Aorta (tissue), 5 donors: Measurements from ENCODE around the gene CD99L2. TPM values are rescaled to one million over a fixed set of nuclear protein-coding genes. Genes with fewer than 3 reads are reported as not detected.

Source experiments
- ATAC-seq: fragments of 200-7000 bp; cut with Tn5 transposase; one replicate; pipeline ENCODE4 v1.9.1; 2022; ENCODE audit warnings: moderate library complexity; ENCODE audit not compliant: low FRiP score
- DNase-seq, 2 donors: peaks; one replicate each; pipeline ENCODE4 v3.0.0-alpha.2; 2020
- H3K27ac ChIP-seq, 2 donors: one replicate each; pipeline ENCODE4 v1.5.1; 2013; ENCODE audit warnings: low read length in 2 of 2, mild to moderate bottlenecking in 2 of 2, moderate library complexity in 2 of 2, control low read depth in 1 of 2, inconsistent platforms in 1 of 2, low read depth in 1 of 2
- H3K27me3 ChIP-seq, 2 donors: one replicate each; pipeline ENCODE4 v1.6.1; 2013; ENCODE audit warnings: control low read depth in 1 of 2, low read length in 1 of 2, mild to moderate bottlenecking in 1 of 2, moderate library complexity in 1 of 2; ENCODE audit not compliant: insufficient read depth in 2 of 2, control insufficient read depth in 1 of 2
- H3K36me3 ChIP-seq, 2 donors: one replicate each; pipeline ENCODE4 v1.6.1; 2013; ENCODE audit warnings: control low read depth in 1 of 2, low read length in 1 of 2, mild to moderate bottlenecking in 1 of 2; ENCODE audit not compliant: insufficient read depth in 2 of 2, control insufficient read depth in 1 of 2
- H3K4me1 ChIP-seq, 2 donors: one replicate each; pipeline ENCODE4 v1.6.1; 2013; ENCODE audit warnings: low read length in 2 of 2, control low read depth in 1 of 2, mild to moderate bottlenecking in 1 of 2, moderate library complexity in 1 of 2; ENCODE audit not compliant: insufficient read depth in 2 of 2, control insufficient read depth in 1 of 2
- H3K4me3 ChIP-seq, 2 donors: one replicate each; pipeline ENCODE4 v1.5.1; 2013; ENCODE audit warnings: low read length in 2 of 2, control low read depth in 1 of 2, mild to moderate bottlenecking in 1 of 2
- H3K9me3 ChIP-seq: one replicate; pipeline ENCODE4 v1.6.1; 2013; ENCODE audit warnings: mild to moderate bottlenecking, low read length; ENCODE audit not compliant: control insufficient read depth
- WGBS, 2 donors: extraction: QIAGEN DNeasy Blood & Tissue Kit; methylation state at CpG; one replicate each; pipeline ENCODE4 v1.1.7; 2013; 5-methylcytosine and 5-hydroxymethylcytosine counted together
- intact Hi-C, 2 donors: fragments of 100-400 bp; cut with DNase I; formaldehyde crosslinking; loops; one replicate each; pipeline versions ENCODE4 v1.14.2 to v1.15.0; 2022
- polyA plus RNA-seq, 2 donors: library from polyadenylated mRNA; stranded (reverse); fragments of 200-250 nt; gene quantifications; one replicate each; pipeline ENCODE4 v1.2.3, GENCODE V29; 2013
- total RNA-seq, 2 donors: library from RNA; stranded (reverse); fragmentation: NEBNext Ultra II Directional; extraction: Animal tissue kit (Norgen Biotek cat#: 25700); gene quantifications; one replicate each; pipeline ENCODE4 v1.2.1, GENCODE V29; 2021
- donor health status: healthy with polysubstance abuse.
- donor health status: Bipolar disorder and iron deficiency.
- donor health status: DM: no; HTN: no; CAD: no.
- donor health status: DM: no; HTN: no; CAD: no.
- donor health status: DM: yes; HTN: yes; CAD: no.

Gene CD99L2
- total and polyA plus RNA-seq, 4 donors: 22.9 to 56.2 (median 47.6) TPM

DNA sequence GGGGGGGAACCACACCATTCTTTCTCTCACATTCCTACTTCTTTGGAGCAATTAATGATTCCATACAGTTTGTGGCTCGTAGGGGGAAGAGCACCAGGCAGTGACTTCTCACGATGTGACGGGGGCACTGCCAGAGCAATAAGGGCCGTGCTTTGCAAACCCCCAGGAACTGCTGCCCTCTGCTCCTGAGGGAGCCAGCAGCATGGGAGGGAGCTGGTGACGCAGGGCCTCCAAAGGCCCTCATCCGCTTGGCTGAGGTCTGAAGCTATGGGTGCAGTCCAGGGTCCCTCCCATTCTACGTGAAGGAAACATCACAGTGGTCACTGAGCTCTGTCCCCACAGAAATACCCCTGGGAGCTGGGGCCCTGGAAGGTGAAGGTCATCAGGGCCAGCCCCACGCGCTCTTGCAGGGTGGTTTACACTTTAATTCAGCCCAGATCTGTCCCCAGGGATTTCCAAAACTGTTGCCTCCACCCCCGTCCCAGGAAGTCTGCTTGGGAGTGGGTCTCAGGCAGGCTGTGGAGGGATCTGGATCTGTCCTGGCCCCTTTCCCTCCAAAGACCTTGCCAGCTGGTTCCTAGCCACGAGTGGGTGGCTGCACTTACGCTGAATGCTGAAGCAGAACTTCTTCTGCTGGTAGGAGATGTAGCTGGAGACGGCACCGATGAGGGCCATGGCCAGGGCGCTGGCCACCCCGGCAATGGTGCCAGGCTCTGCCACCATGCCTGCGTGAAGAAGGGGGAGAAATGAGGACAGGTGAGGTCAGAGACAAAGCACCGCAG lies 122.7 kb downstream of the CD99L2 start:
- DNase-seq (no peak), ATAC-seq (no peak)
- Histone ChIP-seq H3K9me3 (no peaks in the 10 kb centered on the region), H3K27ac (no peak overlapping the region), H3K4me3 (no peak overlapping the region), H3K36me3 (no peaks in the 10 kb centered on the region), H3K4me1 (no peaks in the 10 kb centered on the region), H3K27me3 (no peaks in the 10 kb centered on the region)
- 65% methylated on average over 18 of the region's 18 CpGs for WGBS, 2 donors
- intact Hi-C loops: loop anchor here in 1 of 2 donors (10.0 kb wide), 1 partner anchor 209 kb away; the partner anchor contains the start of gene HMGB3

DNA sequence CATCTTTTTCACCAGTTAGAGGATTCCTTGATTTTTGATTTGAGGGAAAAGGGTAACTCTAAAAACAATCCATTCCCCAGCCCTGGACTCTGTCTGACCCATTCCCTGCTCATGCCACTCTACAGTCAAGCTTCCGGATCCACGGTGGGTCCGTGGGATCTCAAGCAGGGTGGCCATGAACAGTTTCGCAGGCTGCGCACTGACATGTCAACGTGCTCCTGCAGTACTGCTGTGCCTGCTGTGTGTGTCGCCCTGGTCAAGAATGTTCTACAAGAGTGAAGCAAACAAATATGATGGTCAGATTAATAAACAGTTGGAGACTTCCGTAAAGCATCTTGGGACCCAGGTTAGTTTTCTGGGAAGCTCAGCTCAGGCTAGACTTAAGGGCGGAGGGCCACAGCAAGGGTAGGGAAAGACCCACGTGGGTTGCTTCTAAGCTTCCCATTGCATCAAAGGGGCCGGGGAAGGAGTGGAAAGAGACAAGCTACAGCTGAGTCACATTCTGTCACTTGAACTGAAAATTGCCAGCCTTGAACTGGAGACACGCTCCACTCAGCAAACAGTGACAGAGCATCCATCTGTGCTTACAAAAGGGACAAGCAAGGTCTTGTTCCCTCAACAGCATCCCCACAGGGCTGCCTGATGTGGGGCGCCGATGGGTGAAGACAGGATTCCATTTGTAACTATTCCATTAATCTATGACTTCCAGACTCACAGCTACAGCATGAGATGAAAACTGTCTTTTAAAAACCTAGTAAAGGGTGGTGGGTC lies 123.5 kb downstream of the CD99L2 start:
- no peak overlapping the region for H3K27ac ChIP-seq
- intact Hi-C loops: loop anchor here (5.0 to 10.0 kb wide), 2 partner anchors 210 to 227 kb away; partner anchors contain the start of gene HMGB3 (in 1 of the 2)
- no peaks in the 10 kb centered on the region for H3K27me3 ChIP-seq
- WGBS, 2 donors: 89 to 94% methylated on average over 14 of the region's 14 CpGs
- H3K4me1 ChIP-seq: no peaks in the 10 kb centered on the region
- ATAC-seq (no peak), DNase-seq (no peak)
- H3K36me3 ChIP-seq: no peaks in the 10 kb centered on the region
- H3K4me3 ChIP-seq: no peak overlapping the region
- no peaks in the 10 kb centered on the region for H3K9me3 ChIP-seq

DNA sequence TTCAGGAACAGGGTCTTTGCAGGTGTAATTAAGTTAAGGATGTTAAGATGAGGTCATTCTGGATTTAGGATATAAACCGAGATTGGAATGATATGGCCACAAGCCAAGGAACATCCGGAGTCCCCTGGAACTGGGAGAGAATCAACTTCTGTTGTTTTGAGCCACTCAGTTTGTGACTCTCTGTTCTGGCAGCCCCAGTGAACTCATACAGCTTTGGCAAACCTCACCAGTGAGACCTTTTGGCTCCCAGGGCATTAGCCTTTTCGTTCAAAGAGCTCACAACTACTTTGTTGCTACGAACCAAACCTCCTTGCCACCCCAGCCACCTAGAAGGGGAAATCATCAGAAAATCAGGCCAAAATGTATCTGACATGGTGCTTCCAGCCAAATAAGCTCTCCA lies 124.8 kb downstream of the CD99L2 start:
- Histone ChIP-seq H3K36me3 (no peaks in the 10 kb centered on the region), H3K9me3 (no peaks in the 10 kb centered on the region), H3K4me1 (no peaks in the 10 kb centered on the region), H3K27me3 (no peaks in the 10 kb centered on the region), H3K27ac (no peak overlapping the region), H3K4me3 (no peak overlapping the region)
- WGBS, 2 donors: 59 to 60% methylated on average over 4 of the region's 4 CpGs
- ATAC-seq: no peak
- DNase-seq: no peak
- intact Hi-C loops: loop anchor here (2.0 to 10.0 kb wide), 3 partner anchors 211 to 309 kb away; partner anchors contain the start of gene HMGB3 (in 1 of the 2)

DNA sequence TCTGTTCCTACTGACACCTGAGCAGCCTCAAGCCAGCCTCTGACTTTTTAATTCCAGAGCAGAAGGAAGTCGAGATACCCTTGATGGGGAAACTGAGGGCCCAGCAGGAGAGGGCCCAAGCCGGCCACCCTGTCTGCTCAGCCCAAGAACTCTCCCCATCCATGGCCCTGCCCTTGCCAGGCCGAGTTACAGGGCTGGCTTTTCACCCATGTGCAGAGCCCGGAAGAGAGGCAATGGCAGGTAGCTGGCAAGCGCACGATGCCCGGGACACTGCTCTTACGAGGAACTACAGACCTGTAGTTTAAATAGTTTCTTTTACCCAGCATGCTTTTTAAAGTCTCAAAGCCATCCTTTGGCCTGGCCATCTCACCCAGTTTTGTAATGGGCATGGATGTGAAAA lies 125.4 kb downstream of the CD99L2 start:
- no peak for ATAC-seq
- Histone ChIP-seq H3K9me3 (no peaks in the 10 kb centered on the region), H3K27me3 (no peaks in the 10 kb centered on the region), H3K4me3 (no peak overlapping the region), H3K36me3 (no peaks in the 10 kb centered on the region), H3K4me1 (no peaks in the 10 kb centered on the region), H3K27ac (no peak overlapping the region)
- DNase-seq: no peak
- 83 to 88% methylated on average over 8 of the region's 8 CpGs for WGBS, 2 donors
- intact Hi-C loops: loop anchor here (2.0 to 10.0 kb wide), 3 partner anchors 212 to 310 kb away; partner anchors contain the start of gene HMGB3 (in 1 of the 2)

DNA sequence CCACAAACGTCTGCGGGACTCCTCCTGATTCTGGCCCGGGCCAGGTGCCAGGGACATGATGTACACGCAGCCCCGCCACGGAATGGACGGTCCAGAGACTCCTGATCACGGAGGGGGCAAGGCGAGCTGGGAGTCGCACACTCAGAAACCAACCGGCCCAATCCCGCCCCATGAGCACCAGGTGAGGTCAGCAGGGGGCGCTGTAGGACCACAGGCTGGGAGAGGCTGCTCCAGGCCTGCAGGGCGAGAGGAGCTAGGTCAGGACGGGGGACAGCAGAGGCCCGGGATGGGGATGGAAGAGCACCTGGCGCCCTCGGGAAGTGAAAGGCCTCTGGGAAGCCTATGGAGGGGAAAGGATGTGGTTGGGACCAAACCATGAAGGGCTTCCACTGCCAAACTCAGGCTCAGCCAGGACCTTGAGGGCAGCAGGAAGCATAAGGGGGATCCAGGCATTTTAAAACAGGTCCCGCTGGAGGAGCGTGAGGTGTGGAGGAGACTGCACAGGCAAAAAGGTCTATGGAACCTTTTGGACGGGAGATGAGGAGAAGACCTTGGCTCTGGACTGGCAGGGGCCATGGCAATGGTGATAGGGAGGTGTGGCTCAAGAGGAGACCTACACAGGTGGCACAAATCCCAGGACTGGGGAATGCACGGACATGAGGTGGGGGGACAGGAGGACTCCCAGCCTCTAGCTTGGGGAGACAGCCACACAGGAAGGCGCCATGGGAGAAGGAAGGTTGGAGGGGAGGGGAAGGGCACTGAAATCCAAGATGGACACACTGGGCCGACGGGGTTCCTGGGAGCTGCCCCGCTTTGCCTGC lies 126.1 kb downstream of the CD99L2 start:
- no peaks in the 10 kb centered on the region for H3K36me3 ChIP-seq
- no peak overlapping the region for H3K4me3 ChIP-seq
- no peaks in the 10 kb centered on the region for H3K27me3 ChIP-seq
- peak; percentile 68 for ATAC-seq
- peak; percentile 83 to 93 for DNase-seq
- no peaks in the 10 kb centered on the region for H3K9me3 ChIP-seq
- H3K27ac ChIP-seq: no peak overlapping the region
- WGBS, 2 donors: 30 to 33% methylated on average over 26 of the region's 26 CpGs
- no peaks in the 10 kb centered on the region for H3K4me1 ChIP-seq
- intact Hi-C loops: loop anchor here (1.0 to 10.0 kb wide), 4 partner anchors 212 to 310 kb away; partner anchors contain the start of gene HMGB3 (in 1 of the 2)

DNA sequence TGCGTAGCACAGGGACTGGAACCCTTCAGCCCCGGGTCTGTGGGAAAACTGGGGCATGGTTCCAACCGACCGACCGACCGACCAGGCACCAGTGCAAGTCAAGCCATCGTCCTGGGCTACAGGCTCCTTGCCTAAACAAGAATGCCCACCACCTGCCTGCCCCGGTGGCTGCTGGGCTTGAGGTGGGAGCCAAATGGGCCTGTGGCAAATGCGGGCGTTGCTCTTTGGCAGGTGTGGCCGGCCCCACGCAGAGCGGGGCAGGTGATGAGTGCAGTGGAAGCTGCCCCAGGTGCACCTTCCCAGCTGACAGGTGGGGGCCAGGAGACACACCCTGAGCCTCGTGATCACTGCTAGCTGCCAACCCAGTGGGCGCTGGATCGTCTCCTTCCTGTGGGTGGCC lies 127.4 kb downstream of the CD99L2 start:
- H3K4me3 ChIP-seq: no peak overlapping the region
- H3K27ac ChIP-seq: no peak overlapping the region
- no peaks in the 10 kb centered on the region for H3K4me1 ChIP-seq
- 86 to 87% methylated on average over 16 of the region's 16 CpGs for WGBS, 2 donors
- H3K9me3 ChIP-seq: no peaks in the 10 kb centered on the region
- H3K27me3 ChIP-seq: no peaks in the 10 kb centered on the region
- intact Hi-C loops: loop anchor here (5.0 to 10.0 kb wide), 2 partner anchors 214 to 231 kb away; partner anchors contain the start of gene HMGB3 (in 1 of the 2)
- H3K36me3 ChIP-seq: no peaks in the 10 kb centered on the region
- DNase-seq: no peak
- ATAC-seq: no peak

DNA sequence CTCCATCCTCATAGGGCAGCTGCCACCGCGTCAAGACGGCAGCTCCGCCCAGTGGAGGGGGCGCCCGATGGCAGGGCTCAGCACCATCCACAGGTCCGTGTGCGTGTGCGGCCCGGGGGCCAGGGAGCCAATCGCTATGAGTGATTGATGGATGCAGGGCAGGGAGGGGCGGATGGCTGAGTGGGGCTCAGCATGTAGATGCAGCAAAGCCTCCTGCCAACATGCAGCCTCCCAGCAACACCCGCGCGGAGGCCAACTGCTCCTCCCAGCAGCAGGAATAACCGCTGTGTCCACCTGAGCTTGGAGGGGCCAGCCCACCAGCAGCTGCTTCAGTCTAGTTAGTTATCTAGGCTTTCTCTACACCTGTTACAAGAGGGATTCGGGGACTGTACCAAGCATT lies 127.8 kb downstream of the CD99L2 start:
- H3K36me3 ChIP-seq: no peaks in the 10 kb centered on the region
- DNase-seq (no peak), ATAC-seq (no peak)
- 80 to 85% methylated on average over 16 to 17 of the region's 17 CpGs for WGBS, 2 donors
- H3K4me3 ChIP-seq: no peak overlapping the region
- no peaks in the 10 kb centered on the region for H3K4me1 ChIP-seq
- H3K27ac ChIP-seq: no peak overlapping the region
- H3K9me3 ChIP-seq: no peaks in the 10 kb centered on the region
- no peaks in the 10 kb centered on the region for H3K27me3 ChIP-seq
- intact Hi-C loops: loop anchor here (5.0 to 10.0 kb wide), 2 partner anchors 214 to 232 kb away; partner anchors contain the start of gene HMGB3 (in 1 of the 2)

DNA sequence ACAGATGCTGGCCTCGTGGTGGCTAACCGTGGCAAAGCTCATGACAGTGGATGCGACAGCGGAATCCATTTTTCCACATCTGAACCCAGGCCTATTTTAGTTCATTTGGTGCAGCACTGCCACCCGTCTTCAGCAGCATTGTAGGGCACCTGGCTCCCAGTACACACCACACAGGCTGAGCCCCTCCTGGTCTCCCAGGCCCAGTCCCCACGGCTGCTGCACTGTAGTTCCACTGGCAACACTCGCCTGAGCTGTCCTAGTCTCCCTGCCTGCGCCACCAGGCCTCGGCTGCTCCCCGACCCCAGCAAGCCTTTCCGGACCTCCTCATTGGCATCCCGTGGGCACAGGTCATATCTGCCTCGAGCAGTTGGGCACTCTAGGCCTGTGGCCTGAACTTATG lies 129.1 kb downstream of the CD99L2 start:
- no peak overlapping the region for H3K4me3 ChIP-seq
- no peaks in the 10 kb centered on the region for H3K27me3 ChIP-seq
- no peak overlapping the region for H3K27ac ChIP-seq
- 87 to 91% methylated on average over 13 of the region's 13 CpGs for WGBS, 2 donors
- H3K4me1 ChIP-seq: no peaks in the 10 kb centered on the region
- intact Hi-C loops: no loop called here
- no peak for DNase-seq
- no peaks in the 10 kb centered on the region for H3K9me3 ChIP-seq
- H3K36me3 ChIP-seq: no peaks in the 10 kb centered on the region
- ATAC-seq: no peak
